ENCODE results near the gene EGLN1. TPM values are rescaled to one million over a fixed set of nuclear protein-coding genes. Genes with fewer than 3 reads are reported as not detected.

EGLN1 gene
- total and polyA plus RNA-seq, 2 of the 8 experiments (the other 6 are each of a cell fraction or from before 2014, with no cell fraction given): 4.0 to 6.4 TPM

GRCh38 chr1:231324660-231325059 is 97.4 kb downstream of the EGLN1 start:
- Histone ChIP-seq H3K79me1 (ENCODE audit: low read depth, low read length) (no peaks in the 10 kb centered on the region), H3K4me2 (ENCODE audit: insufficient read depth in 1 of 2, low read depth in 2 of 2, low read length in 2 of 2) (no peak overlapping the region), H2AFZ (ENCODE audit: low read length) (no peak overlapping the region), H2BK20ac (ENCODE audit: low read length) (no peak overlapping the region), H3K27ac (ENCODE audit: low read depth, low read length) (no peak overlapping the region), H3K23me2 (ENCODE audit: low read depth, low read length) (no peaks in the 10 kb centered on the region), H3K4me1 (replicated peaks in 1 of 4; ENCODE audit: control insufficient read depth in 3 of 4, insufficient read depth in 4 of 4, low read length in 3 of 4) (no peaks in the 10 kb centered on the region), H4K8ac (ENCODE audit: extremely low read depth, insufficient read depth, low read length) (no peak overlapping the region), H3K18ac (ENCODE audit: extremely low read depth, low read length) (no peak overlapping the region), H4K20me1 (replicated peaks in 1 of 2; ENCODE audit: control insufficient read depth in 1 of 2, insufficient read depth in 2 of 2, low read length in 2 of 2) (peaks cover 2 to 3% of the 10 kb centered on the region in 2 experiments), H2BK5ac (ENCODE audit: low read depth, low read length) (no peak overlapping the region), H3K9ac (replicated peaks in 1 of 4; ENCODE audit: extremely low read depth in 1 of 4, low read depth in 3 of 4, low read length in 3 of 4) (no peak overlapping the region), H4K91ac (replicated peaks; ENCODE audit: insufficient read length, low read length) (no peak overlapping the region), H3K36me3 (ENCODE audit: control insufficient read depth in 2 of 4, insufficient read depth in 4 of 4, low read length in 3 of 4) (no peaks in the 10 kb centered on the region), H2BK120ac (replicated peaks; ENCODE audit: low read depth, low read length) (no peak overlapping the region), H2BK15ac (ENCODE audit: low read length) (no peak overlapping the region), H3K9me3 (ENCODE audit: insufficient read depth in 2 of 2, low read depth in 1 of 2, low read length in 1 of 2) (no peaks in the 10 kb centered on the region), H3K23ac (ENCODE audit: insufficient read length) (no peak overlapping the region), H4K5ac (ENCODE audit: insufficient read length, low read depth, low read length) (no peak overlapping the region), H3K4ac (replicated peaks; ENCODE audit: insufficient read length, low read depth, low read length) (no peak overlapping the region), H2BK12ac (ENCODE audit: low read depth, low read length) (no peak overlapping the region), H3K56ac (replicated peaks; ENCODE audit: insufficient read length, low read depth, low read length) (no peak overlapping the region), H3K14ac (ENCODE audit: insufficient read length) (no peak overlapping the region), H3K4me3 (ENCODE audit: extremely low read depth in 1 of 4, insufficient read depth in 2 of 4, low read depth in 3 of 4, low read length in 4 of 4) (no peak overlapping the region), H2AK5ac (ENCODE audit: low read depth, low read length) (no peak overlapping the region), H3K27me3 (replicated peaks in 1 of 4; ENCODE audit: control insufficient read depth in 3 of 4, extremely low read depth in 1 of 4, insufficient read depth in 3 of 4, low read length in 3 of 4) (no peaks in the 10 kb centered on the region), H3K79me2 (ENCODE audit: control insufficient read depth in 1 of 2, insufficient read depth in 2 of 2, low read length in 2 of 2) (no peaks in the 10 kb centered on the region)
- FAIRE-seq: no peak
- DNase-seq (ENCODE audit: low read depth in 1 of 2, low spot score in 2 of 2): no peak
- ChIA-PET POLR2A (ENCODE audit: partially characterized antibody) (no interaction called here), CTCF (ENCODE audit: partially characterized antibody) (interaction anchor here (0.5 to 1.1 kb wide), 5 partner anchors 12 to 292 kb away, joined by 3 to 5 read pairs (median 3); no protein-coding TSS in a partner anchor)
- TF ChIP-seq TBP (IDR thresholded peaks at IDR 0.05; ENCODE audit: low read depth, low read length): no peak
- TF ChIP-seq CHD2 (IDR thresholded peaks at IDR 0.05; ENCODE audit: low read length): no peak
- TF ChIP-seq CREB1 (IDR thresholded peaks at IDR 0.05): no peak
- no peak for TF ChIP-seq SIX5 (IDR thresholded peaks at IDR 0.05; ENCODE audit: low read depth, low read length)
- TF ChIP-seq USF2 (IDR thresholded peaks at IDR 0.05; ENCODE audit: low read length): no peak
- TF ChIP-seq SP4 (IDR thresholded peaks at IDR 0.05; ENCODE audit: low read length): no peak
- no peak for TF ChIP-seq KDM1A (IDR thresholded peaks at IDR 0.05; ENCODE audit: borderline replicate concordance, low read length)
- no peak for TF ChIP-seq ASH2L (IDR thresholded peaks at IDR 0.05; ENCODE audit: low read length)
- TF ChIP-seq, protein P1, sequence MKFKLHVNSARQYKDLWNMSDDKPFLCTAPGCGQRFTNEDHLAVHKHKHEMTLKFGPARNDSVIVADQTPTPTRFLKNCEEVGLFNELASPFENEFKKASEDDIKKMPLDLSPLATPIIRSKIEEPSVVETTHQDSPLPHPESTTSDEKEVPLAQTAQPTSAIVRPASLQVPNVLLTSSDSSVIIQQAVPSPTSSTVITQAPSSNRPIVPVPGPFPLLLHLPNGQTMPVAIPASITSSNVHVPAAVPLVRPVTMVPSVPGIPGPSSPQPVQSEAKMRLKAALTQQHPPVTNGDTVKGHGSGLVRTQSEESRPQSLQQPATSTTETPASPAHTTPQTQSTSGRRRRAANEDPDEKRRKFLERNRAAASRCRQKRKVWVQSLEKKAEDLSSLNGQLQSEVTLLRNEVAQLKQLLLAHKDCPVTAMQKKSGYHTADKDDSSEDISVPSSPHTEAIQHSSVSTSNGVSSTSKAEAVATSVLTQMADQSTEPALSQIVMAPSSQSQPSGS (IDR thresholded peaks at IDR 0.05; ENCODE audit: low read length): no peak
- TF ChIP-seq TAF7 (optimal IDR thresholded peaks at IDR 0.05; ENCODE audit: borderline replicate concordance, low read depth, low read length): no peak
- no peak for TF ChIP-seq RXRA (IDR thresholded peaks at IDR 0.05; ENCODE audit: insufficient read depth, low read depth, low read length)
- TF ChIP-seq CHD1 (IDR thresholded peaks at IDR 0.05; ENCODE audit: low read depth, low read length): no peak
- TF ChIP-seq SRF (IDR thresholded peaks at IDR 0.05; ENCODE audit: low read depth, low read length): no peak
- WGBS, 2 experiments (ENCODE audit: extremely low coverage in 1 of 2, insufficient coverage in 1 of 2, insufficient read length in 1 of 2, insufficient replicate concordance in 2 of 2, low coverage in 1 of 2, low lambda C conversion rate in 2 of 2, missing lambda C conversion rate in 1 of 2): 79% methylated on average over 5 of the region's 5 CpGs; no CpG with 5 or more reads in 1 of the 2 experiments

Data from H1 (cell line).